IMR-90 (cell line): ENCODE results near the gene PRSS12.

Source experiments
- ELK1 ChIP-seq: fragments of 150-350 bp; IDR thresholded peaks from 2 replicates; pipeline ENCODE4 v1.6.1; 2016; ENCODE audit warnings: low read depth, mild to moderate bottlenecking, low read length, moderate library complexity, borderline replicate concordance
- MAFK ChIP-seq: IDR thresholded peaks from 2 replicates; pipeline ENCODE4 v1.6.1; 2012; ENCODE audit warnings: low read depth, low read length, improper control_type of control experiment
- POLR2A ChIP-seq: IDR thresholded peaks from 2 replicates; pipeline ENCODE4 v1.6.1; 2012; ENCODE audit warnings: mild to moderate bottlenecking, low read depth, low read length
- RCOR1 ChIP-seq: IDR thresholded peaks from 2 replicates; pipeline ENCODE4 v1.6.1; 2012; ENCODE audit warnings: mild to moderate bottlenecking, low read length, improper control_type of control experiment; ENCODE audit not compliant: insufficient replicate concordance
- SMC3 ChIP-seq: fragments of 150-350 bp; IDR thresholded peaks from 2 replicates; pipeline ENCODE4 v1.6.1; 2016; ENCODE audit warnings: low read depth, mild to moderate bottlenecking, antibody characterized with exemption, low read length, moderate library complexity
- TF ChIP-seq, protein P1 (sequence below): conservative IDR thresholded peaks from 2 replicates; pipeline ENCODE4 v1.5.1; 2012; ENCODE audit warnings: mild to moderate bottlenecking, low read depth, low read length, improper control_type of control experiment

GRCh38 chr4:118260309-118260708, 92.5 kb downstream of the PRSS12 start:
- no peak for TF ChIP-seq MAFK
- TF ChIP-seq, protein P1, sequence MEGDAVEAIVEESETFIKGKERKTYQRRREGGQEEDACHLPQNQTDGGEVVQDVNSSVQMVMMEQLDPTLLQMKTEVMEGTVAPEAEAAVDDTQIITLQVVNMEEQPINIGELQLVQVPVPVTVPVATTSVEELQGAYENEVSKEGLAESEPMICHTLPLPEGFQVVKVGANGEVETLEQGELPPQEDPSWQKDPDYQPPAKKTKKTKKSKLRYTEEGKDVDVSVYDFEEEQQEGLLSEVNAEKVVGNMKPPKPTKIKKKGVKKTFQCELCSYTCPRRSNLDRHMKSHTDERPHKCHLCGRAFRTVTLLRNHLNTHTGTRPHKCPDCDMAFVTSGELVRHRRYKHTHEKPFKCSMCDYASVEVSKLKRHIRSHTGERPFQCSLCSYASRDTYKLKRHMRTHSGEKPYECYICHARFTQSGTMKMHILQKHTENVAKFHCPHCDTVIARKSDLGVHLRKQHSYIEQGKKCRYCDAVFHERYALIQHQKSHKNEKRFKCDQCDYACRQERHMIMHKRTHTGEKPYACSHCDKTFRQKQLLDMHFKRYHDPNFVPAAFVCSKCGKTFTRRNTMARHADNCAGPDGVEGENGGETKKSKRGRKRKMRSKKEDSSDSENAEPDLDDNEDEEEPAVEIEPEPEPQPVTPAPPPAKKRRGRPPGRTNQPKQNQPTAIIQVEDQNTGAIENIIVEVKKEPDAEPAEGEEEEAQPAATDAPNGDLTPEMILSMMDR, result no peak
- TF ChIP-seq RCOR1, result no peak
- no peak for TF ChIP-seq POLR2A
- TF ChIP-seq SMC3, result no peak
- TF ChIP-seq ELK1, result no peak
